Heart left ventricle (tissue), 13 donors: ENCODE results near the gene GNAT1.

Experiments used
- POLR2A ChIP-seq, 2 donors: fragments of 450-650 bp; IDR thresholded peaks; one replicate each; pipeline ENCODE4 v1.6.1; 2017; ENCODE audit warnings: antibody characterized with exemption in 2 of 2, mild to moderate bottlenecking in 2 of 2, moderate library complexity in 2 of 2
- TF ChIP-seq, protein P1 (sequence below), 12 donors: fragments of 200-600 bp; sonication (generic) in 4 of 12; IDR thresholded peaks; one replicate each; pipeline versions ENCODE4 v1.5.0 to v1.8.0; 2018 to 2022; ENCODE audit warnings: antibody characterized with exemption in 12 of 12, mild to moderate bottlenecking in 5 of 12
- donor health status: ischemic (EF 13 %, LVEDD 7.1; RV severe dilation, severe dysfunction).
- donor health status: DM: no; HTN: yes; CAD: no.
- donor health status: DM: no; HTN: no; CAD: no.
- donor health status: ischemic (EF 25% LVEDD 6.9; RV normal size, moderate dysfunction).
- donor health status: ischemic (EF 25% LVEDD 5.7; RV mildly dilated, moderate dysfunction).
- donor health status: ischemic (EF 35%, LVEDD 5.7; RV mildly dilated, moderate dysfunction).
- donor health status: nonischemic (EF 11% LVEDD 7.7; RV severe dilation, severe dysfunction).
- donor health status: DM: yes; HTN: yes; CAD: no.
- donor health status: PGD.
- donor health status: ischemic (EF 29% LVEDD 5.4; RV normal size, mild dysfunction).
- donor health status: nonischemic (EF 23%, LVEDD 6.1; RV moderate dilation, normal function).

DNA sequence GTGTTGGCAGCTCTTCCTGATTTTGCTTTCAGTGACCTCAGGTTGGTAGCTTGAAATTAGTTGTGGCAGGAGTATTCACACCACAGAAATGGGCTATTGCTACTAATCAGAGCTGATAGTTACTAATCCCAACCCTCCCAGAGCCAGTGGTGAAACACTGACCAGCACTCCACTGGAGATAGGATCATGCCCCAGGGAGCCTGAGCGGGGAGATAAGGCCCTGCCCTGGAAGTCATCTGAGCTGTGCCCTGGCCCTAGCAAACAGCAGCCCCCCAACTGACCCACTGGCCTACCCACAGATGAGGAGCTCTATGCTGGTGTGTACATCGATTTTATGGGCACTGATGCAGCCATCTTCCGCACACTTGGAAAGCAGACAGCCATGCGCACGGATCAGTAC, 9.4 kb upstream of the GNAT1 start:
- no peak for TF ChIP-seq POLR2A (IDR thresholded peaks at IDR 0.05)
- TF ChIP-seq, protein P1, sequence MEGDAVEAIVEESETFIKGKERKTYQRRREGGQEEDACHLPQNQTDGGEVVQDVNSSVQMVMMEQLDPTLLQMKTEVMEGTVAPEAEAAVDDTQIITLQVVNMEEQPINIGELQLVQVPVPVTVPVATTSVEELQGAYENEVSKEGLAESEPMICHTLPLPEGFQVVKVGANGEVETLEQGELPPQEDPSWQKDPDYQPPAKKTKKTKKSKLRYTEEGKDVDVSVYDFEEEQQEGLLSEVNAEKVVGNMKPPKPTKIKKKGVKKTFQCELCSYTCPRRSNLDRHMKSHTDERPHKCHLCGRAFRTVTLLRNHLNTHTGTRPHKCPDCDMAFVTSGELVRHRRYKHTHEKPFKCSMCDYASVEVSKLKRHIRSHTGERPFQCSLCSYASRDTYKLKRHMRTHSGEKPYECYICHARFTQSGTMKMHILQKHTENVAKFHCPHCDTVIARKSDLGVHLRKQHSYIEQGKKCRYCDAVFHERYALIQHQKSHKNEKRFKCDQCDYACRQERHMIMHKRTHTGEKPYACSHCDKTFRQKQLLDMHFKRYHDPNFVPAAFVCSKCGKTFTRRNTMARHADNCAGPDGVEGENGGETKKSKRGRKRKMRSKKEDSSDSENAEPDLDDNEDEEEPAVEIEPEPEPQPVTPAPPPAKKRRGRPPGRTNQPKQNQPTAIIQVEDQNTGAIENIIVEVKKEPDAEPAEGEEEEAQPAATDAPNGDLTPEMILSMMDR (IDR thresholded peaks at IDR 0.05), result no peak
